Right forelimb (tissue), 1 donor: Measurements from ENCODE around the gene IMMT.

Experiments
- DNase-seq: peaks from one replicate; pipeline ENCODE4 v3.0.0-alpha.2; 2018

IMMT gene

DNA sequence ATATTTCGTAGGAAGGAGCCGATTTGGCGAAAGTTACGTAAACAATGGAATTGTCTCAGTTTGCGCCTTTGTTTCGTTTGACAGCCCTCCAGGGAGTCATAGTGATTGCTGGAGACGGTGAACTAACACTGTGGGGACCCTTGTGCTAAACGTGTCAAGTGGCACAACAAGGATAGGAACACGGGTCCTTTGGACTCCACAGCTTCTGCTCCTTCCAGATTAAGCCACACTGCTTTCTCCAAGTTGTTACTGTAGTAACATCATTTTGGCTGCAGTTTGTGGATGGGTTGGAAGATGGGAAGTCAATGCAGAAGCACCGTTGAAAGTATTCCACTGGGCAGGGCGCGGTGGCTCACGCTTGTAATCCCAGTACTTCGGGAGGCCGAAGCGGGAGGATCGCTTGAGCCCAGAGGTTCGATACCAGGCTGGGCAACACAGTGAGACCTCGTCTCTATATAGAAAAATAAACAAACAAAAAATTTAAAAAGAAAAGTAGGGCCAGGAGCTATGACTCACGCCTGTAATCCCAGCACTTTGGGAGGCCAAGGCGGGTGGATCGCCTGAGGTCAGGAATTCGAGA lies 636 bp upstream of the IMMT start:
- no peak for DNase-seq

DNA sequence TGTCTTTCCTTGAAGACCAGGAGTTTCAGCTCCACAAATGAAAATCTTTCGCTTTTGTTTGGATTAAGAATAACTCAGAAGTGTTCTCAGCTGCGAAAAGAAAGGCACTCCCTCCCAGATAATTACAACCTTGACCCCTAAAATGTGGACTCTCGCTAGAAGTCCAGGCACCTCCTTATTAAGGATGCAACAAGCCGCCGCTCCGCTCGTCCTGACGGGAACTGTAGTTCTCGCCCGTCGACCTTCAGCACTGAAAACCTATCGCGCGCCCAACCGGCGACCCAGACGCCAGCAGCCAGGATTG lies 559 bp downstream of the IMMT start:
- no peak for DNase-seq

DNA sequence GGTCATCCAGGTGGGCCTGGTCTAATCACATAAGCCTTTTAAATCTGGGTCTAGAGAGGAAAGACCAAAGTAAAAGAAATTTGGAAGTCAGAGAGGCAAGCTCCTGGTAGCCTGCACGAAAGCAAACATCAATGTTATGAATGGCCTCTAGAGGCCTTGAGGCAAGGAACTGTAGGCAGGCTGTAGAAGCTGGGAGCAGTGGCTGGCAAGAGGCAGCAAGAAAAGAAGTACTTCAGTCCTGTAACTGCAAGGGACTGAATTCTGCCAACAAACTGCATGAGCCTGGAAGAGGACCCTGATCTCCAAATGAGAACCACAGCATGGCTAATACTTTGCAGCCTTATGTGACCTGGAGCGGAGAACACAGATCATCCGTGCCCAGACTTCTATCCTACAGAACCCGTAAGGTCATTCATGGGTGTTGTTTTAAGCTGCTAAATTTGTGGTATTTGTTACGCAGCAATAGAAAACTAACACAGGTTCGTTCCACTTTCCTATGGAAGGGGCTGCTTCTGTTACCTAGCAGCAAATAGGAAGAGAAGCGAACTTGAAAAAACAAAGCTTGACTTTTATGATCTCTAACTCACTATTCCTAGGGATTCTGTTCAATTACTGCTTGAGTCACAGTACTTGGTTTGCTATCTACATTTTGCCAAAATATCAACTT lies 1.2 kb downstream of the IMMT start:
- no peak for DNase-seq

DNA sequence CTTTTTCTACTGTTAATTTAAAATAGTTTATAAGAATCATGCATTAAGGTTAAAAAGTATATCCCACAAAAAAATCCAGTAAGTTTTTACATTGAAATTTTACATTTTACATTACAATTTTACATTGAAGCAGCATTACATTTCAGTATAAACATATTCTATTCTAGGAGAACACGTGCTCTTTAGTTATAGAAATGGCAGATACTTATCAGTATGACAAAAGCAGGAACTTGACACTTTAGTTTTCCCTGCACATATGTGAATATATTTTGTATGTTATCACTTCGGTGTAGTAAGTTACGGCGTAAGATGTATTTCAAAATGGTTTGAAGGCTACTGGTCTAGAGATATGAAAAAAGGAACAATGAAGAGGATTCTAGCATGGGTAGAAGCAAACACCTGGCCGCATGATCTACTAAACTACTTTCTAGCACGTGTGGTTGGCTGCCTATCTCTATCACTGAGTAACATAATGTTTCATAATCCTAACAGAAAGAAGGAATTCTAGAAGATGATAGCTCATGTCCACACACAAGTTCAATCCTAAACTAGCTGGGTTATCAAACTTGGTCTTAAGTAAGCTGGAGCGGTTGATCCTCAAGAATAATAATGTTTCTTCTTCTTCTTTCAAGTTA lies 5.4 kb downstream of the IMMT start:
- DNase-seq = no peak

DNA sequence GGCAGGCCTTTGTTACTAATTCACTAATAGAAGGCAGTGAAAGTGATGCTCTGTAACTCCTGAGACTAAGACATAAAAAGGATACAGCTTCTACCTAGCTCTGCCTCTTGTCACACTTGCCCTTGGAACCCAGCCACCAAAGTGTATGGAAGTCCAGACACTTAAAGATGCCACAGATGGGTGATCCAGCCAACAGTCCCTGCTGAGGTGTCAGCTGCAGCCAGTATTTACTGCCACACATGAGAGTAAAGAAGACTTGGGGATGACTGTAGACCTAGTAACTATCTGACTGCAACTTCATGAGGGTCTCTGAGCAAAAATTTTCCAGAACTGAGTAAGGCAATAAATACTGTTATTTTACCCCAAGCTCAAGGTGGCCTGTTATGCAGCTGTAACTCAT lies 8.8 kb downstream of the IMMT start:
- no peak for DNase-seq

DNA sequence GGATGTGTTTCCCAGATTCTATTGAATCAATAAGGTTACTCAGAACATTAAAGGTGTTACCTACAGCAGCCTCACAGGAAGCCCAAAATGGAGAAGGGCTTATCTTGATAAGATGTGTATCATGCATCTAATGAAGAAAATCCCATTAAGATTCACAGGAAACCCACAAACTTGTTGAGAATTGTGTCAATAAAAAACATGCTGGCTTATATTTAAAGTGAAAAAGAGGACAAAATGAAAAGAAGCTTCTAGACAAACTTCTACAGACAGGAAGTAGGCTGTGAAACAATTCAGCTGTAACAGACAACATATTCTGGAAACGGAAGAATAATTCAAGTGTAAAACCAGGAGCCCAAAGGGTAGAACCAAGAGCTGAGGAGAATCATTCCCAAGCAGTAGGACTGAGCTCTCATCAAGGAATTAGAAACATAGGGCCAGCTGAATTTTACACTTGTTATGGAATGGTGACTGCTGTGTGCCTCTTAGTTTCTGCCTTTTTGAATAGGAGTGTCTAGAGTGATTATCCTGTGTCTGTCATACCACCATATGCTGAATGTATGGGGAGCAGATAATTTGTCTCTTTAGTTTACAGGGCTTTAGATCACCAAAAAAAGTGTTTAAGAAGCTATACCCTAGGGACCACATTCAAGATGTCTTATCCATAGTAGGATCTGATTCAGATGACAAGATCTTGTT lies 9.6 kb downstream of the IMMT start:
- no peak for DNase-seq

DNA sequence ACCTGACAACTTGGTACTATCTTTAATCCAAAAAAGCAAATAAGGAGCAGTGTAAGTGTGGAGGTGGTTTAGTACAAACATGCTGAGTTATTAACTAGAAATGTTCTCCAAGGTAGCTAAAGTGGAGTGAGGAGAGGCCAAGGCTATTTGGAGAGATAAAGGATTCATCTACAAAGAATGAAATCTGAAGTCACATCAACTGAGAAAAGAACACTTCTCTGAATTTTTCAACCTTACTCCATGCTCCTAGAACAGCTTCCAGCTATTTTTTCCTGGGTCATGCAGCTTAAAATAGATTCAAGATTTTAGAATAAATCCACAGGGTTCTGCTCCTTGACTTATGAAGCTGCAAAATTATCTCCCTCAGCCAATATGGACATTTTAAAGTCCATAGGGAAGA lies 18.7 kb downstream of the IMMT start:
- DNase-seq = no peak

DNA sequence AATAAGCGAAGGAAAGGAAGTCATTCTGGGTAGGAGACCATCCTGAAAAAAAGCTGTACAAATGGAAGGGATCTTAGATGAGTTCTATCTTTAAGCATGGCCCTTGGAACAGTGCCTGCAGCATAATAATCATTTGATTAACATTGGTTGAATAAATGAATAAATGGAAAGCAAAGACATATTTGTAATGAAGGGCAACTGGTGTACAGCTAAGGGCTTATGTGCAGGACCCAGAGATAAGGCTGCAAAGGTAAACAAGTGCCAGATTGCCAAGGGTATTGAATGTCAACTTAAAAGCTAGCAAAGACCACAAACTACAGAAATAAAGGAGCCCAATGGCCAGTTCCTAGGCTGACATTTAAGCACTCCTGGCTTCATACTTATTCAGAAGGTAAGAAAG lies 19.4 kb downstream of the IMMT start:
- DNase-seq = no peak

DNA sequence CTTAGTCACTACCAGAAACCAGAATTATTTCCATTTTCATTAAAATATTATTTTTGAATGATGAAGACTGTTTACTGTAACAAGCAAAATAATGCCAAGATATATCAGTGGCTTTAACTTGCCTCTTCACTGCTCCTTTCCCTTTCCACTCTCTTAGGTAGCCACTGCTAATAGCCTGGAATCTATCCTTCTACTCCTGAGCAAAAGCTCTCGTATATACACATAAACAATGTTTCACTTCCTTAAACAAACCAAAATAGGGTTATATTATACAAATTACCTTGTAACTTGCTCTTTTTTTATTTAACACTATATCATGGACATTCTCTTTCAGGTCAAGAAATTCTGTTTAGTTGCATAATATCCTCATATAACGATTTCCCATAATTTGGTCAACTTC lies 20.8 kb downstream of the IMMT start:
- no peak for DNase-seq

DNA sequence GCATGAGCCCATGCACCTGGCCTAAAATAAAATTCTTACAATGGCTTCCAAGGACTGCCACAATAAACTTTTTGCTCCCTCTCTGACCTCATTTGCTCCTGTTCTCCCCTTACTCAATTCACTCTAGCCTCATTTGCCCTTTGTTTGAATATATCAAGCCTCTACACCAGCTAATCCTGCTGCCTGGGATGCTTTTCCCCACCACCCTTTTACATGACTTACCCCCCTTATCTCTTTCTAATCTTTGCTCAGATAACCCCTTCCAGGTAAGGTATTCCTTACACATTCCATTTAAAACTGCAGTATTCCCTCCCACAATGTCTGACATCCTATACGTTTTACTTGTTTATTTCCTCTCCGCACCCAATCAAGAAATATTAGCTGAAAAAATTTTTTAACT lies 22.7 kb downstream of the IMMT start:
- DNase-seq = no peak

DNA sequence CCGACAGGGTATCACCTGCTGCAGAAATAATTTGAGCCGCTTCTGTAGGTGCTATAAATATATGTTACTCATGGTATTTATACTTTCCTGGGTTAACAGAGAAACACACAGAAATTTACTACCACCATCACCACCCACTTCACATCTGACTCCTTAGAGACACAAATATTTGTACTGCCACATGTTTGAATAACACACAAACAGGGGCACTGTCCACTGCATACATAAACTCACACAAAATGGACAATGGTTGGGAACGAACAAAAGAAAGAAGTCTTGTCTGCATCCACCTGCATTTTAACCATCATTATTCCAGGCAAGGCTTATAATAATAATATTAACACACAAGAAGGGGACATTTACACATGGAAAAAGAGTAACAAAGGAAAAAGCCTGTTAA lies 24.0 kb downstream of the IMMT start:
- DNase-seq = no peak

DNA sequence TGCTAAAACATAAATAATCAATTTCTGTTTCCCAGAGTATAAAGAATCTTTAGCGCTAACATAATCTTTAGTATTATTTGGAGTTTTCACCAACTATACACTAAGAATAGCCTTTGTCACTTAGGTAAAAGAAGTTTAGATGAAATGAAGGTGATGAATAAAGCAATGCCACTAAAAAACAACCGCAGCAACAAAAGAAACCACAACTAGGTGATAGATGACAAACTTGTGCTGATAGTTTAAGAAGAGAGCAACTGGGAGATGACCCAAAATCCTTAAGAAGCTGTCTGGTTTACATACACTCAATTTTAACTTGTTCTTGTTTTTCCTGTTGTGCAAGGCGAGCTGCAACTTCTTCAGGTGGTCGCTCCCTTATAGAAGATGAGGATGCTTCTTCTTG lies 24.8 kb downstream of the IMMT start:
- no peak for DNase-seq

DNA sequence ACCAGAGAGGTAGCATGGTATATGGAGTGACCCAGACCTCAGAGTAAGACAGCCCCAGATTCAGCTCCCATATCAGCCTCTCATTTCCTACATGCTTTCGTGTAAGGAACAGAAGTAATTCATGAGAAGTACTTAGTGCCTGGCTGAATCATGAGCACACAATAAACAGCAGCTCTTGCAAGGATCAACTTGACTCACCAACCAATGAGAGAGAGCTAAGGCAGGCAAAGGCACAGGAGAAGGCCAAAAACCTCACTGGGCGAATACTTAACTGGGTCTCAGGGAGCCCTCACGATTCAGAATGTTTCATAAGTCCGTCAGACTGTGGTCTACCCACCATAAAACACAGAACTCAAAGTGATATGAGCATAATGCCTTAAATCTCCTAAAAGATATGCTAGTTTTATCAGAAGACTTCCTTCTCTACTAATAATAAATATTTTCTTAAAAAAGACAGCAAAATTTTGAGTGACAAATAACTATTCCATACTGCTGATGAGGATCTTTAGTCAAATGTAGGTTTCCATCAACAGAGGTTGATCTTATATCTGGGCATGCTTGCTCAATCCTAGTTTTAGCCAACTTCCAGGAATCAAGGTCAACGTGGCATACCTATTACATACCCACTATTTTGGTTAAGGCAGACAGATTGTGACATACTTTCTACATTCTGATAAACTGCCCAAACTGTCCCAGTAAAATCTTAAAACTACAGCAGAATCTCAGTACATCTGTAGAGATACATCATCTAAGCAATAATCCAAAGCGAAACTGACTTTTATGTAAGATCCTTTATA lies 34.9 kb downstream of the IMMT start:
- DNase-seq = no peak

DNA sequence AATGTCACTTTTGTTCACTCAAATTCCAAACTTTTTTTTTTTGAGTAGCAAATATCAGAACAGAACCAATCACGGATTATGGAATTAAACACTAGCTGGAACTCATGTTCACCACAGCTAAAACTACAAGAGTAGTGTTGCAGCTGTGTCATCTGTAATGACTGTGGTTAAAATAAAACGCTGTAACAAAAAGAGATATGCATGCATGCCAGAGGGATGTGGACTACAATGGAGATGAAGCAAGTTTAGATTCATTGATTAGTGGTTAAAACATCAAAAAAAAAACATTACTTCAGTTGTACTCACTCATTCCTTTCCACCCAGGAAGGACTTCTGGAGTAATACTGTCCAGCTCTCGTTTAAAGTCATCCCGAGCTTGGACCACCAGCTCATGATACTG lies 37.0 kb downstream of the IMMT start:
- no peak for DNase-seq

DNA sequence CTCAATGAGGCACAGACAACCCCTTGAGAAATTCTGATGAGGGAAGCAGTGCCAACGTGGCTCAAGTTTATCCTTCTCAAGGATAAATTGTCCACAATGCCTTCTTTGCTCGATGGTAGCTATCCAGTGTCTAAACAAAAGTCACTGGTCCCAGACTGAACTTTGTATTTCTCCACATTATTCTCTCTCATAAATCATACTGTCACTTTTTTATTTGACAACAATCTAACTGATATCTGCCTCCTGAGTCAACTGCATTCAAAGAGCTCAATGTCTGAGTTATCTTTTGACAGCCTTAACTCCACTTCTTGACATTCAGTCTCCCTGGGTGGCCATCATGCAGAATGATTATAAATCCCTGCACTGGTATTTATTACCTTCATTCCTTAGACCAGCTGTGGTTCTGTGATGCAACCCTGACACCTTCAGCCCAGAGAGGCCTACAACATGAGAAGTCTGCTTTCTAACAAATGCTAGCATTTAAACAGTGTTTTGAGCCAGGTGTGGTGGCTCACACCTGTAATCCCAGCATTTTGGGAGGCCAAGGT lies 38.2 kb downstream of the IMMT start:
- no peak for DNase-seq

DNA sequence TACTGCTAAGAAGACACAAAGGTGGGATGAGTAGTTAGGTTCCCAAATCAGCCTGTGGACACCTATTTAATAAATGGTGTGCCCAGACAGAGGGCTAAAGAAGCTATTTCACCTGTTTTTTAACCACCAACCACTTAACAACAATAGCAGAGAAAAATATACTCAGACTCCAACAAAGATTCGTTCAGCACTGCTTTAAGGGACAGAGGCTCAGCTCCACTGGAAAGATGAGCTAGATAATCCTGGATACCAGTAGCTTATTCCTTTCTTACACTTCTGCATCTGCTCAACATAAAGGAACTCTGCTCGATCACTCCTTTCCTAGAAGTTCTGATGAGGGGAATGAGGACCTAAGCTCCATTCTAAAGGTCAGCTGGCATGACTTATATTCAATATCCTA lies 44.8 kb downstream of the IMMT start:
- DNase-seq = no peak

DNA sequence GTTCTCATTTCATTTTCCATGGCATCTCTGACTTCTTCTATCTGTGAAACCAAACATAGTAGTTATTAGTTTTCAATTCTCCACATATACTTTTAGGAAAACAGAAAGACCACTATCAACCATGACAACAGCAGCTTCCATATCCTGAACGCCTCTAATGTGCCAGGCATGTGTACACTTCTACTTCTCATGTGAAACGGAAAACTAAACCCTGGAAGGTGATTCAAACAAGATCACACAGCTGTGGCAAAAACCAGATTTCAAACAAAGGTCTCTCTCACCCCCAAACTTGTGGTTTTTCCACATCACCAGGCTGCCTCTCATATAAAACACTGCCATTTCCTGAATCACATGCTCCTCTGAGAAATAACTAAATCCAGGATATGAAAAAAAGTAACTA lies 47.5 kb downstream of the IMMT start:
- DNase-seq = no peak

DNA sequence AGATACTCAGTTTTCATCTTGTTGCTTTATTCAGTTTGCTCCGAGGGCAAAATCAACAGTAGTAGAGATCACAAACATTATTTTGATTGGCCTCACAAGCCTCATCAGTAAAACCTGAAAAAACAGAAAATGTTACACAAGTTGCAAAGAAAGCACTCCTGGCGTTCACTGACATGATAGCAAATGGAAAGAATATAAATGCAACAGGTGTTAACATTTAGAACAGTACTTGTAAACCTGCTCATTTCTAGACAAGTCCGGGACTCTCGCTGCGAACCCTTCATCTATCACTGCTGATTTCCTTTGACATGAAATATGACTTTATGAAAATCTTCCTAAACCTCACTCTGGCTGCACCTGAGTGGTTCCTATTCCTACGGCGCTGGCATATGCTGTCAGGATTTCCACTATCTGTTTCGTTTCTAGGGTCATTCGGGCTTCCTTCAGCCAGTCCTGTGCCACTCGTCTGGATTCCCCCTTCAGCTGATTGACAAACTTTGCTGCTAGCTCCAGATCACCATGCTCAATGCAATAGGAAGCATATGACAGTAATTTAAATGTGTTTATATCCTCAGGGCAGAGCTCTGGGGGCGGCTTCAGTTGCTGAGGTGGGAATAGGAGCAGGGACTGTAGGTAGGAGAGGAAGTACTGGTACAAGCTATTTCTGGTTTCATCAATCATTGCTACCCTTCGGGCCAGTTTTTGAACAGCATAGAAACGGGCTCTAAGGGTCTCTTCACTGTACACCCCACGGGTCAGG lies 51.2 kb downstream of the IMMT start:
- no peak for DNase-seq

DNA sequence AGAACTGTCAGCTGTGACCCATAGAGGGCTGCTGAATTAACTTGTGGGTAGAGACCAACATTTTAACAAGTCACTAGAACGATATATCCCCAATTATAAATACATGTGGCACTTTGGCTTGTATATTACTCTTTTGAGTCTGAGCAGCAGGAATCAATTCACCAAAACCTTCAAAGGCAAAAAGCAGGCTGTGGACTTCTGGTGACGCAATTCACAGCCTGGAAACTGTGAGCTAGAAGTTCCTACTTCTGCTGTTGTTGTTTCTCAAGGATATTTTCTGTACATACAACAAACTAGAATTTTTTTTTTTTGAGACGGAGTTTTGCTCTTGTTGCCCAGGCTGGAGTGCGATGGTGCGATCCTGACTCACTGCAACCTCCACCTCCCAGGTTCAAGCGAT lies 52.0 kb downstream of the IMMT start:
- DNase-seq = no peak

DNA sequence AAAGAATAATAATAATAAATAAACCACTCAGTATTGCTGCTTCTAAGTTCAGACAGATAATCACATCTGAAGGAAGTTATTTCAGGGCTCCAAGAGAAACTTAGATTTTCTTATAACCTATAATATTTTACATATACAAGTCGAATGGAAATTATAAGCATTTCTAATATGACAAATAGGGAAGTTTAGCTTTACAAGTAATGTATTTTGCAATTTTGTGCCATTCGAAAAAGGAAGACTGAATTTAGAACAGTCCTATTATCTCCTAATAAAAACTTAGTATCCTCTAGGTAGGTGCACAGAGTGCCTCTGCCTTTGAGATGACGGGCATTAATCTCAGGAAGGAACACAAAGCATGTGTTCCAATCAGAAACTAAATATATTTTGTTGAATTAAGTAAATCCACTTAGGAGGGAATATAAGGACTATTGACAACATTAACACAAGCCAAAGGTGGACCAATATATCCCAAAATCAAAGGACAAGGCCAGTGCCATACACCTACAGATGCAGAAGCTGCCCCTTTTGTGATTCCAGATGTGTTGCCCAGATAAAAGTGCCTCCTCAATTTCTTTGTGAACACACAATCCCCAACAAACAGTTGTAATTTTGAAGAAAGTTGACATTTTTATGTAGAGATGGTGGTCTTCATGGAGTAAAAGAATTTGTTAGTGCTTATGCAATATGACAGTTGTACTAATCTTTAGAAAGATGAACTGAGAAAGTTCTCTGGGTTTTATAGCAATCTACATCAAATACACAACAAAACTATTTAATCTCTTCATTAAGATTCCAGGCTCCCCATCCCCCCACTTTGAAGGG lies 52.6 kb downstream of the IMMT start:
- DNase-seq = no peak

DNA sequence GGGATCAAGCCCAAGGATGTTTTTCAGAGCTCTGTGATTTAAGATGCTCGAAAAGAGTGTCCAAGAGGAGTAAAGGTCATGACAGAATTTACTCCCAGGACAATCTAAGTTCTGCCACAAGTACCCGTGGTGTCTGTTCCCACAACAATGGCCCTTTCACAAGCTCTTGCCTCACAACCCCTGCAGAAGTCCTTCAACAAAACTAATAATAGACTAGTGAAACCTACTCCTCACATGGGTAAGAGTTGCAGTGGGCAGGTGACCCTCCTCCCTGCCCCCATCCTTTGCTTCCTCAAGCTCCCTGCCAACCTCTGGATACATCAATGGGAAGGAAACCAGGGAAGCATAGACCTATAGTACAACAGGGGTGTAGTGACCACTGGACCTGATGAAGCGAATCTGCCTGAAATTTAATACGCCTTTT lies 54.3 kb downstream of the IMMT start:
- DNase-seq = no peak

DNA sequence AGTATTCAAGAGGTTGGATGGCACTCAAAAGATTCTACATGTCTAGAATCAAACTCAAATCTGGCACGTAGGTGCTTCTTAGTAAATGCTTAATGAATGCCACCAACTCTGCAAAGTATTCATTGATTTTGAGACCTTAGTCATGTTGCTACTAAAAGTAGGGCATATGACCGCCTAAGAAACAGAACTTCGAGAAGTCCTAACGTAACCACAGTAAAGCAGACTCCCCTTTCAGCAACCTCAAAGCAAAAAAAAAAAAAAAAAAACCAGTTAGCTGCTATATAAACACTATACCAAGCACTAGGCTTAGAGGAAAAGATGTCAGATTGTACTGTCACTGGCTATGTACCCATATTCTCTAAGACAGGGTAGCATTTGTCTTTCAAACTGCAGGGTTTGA lies 55.3 kb downstream of the IMMT start:
- DNase-seq = no peak
